Fibroblast of pulmonary artery (primary cell): ENCODE measurements around the gene PSEN2.

ENCODE experiments used
- DNase-seq: peaks from one replicate; pipeline ENCODE4 v3.0.0-alpha.2; 2010; ENCODE audit warnings: low read depth
- H3K4me3 ChIP-seq: replicated peaks from 2 replicates; pipeline ENCODE4 v1.5.1; 2011; ENCODE audit warnings: low read depth, mild to moderate bottlenecking, control low read depth, low read length, moderate library complexity
- CTCF ChIP-seq: IDR thresholded peaks from 2 replicates; pipeline ENCODE4 v1.5.1; 2011; ENCODE audit warnings: mild to moderate bottlenecking, control low read depth, low read length, inconsistent platforms; ENCODE audit errors: missing control alignments

Gene PSEN2

DNA sequence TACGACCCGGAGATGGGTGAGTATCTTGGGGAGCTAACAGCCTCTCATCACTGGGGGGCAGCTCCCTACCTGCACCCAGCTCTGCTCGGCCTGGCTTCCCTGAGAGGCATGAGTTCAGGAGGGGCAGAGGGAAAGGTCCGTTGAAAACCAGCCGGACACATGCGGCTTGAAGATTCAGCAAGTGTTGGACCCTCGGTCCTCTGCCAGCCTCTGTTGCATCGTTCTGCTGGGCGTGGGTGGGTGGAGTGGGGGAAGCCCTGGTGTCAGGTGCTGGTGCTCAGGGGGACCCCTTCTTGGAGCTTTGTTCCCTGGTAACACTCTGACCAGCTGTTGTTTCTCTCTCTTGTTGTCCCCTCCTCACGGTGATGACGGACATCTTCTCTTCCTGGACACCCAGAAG lies 20.9 kb downstream of the PSEN2 start:
- no peak for TF ChIP-seq CTCF
- no peak overlapping the region for H3K4me3 ChIP-seq
- DNase-seq, result no peak

GRCh38 chr1:226891846-226892523 lies 21.6 kb downstream of the PSEN2 start:
- peak; percentile 72 for DNase-seq
- no peak overlapping the region for H3K4me3 ChIP-seq
- TF ChIP-seq CTCF, result no peak

- H3K4me3 ChIP-seq, result no peak overlapping the region
- DNase-seq, result no peak
- no peak for TF ChIP-seq CTCF
Measured at GRCh38 chr1:226892524-226892875, 22.1 kb downstream of the PSEN2 start.

- no peak overlapping the region for H3K4me3 ChIP-seq
- no peak for DNase-seq
- no peak for TF ChIP-seq CTCF
Measured at GRCh38 chr1:226893936-226894335, 23.5 kb downstream of the PSEN2 start.

- DNase-seq, result no peak
- H3K4me3 ChIP-seq, result no peak overlapping the region
- no peak for TF ChIP-seq CTCF
Measured at GRCh38 chr1:226894826-226895225, 24.4 kb downstream of the PSEN2 start.

GRCh38 chr1:226895644-226896043 lies 25.2 kb downstream of the PSEN2 start:
- no peak for TF ChIP-seq CTCF
- DNase-seq, result no peak
- H3K4me3 ChIP-seq, result no peak overlapping the region

- H3K4me3 ChIP-seq, result no peak overlapping the region
- no peak for DNase-seq
- TF ChIP-seq CTCF, result no peak
Measured at GRCh38 chr1:226898246-226898645, 27.8 kb downstream of the PSEN2 start.
